Measurements from ENCODE around the gene SUV39H1.

Gene SUV39H1

DNA sequence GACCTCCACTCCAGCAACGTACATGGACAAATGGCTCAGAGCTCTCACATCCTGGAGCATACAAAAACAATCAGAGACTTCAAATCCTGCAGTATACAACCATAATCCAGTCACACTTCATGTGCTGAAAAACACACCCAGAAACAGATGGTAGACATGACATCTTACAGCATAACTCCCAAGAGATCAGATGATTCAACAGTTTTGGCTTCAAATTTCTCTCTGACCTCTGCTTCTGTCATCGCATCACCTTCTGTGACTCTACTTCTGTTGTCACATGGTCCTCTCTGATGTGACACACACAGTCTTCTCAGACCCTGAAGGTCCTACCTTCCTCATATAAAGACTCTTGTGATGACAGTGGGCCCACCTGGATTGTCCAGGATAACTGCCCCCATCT is 18.5 kb downstream of the SUV39H1 start:
- DNase-seq, result no peak

- no peak for DNase-seq
Observed at GRCh38 chrX:48715876-48716502, 19.5 kb downstream of the SUV39H1 start.

GRCh38 chrX:48719958-48720357 is 23.4 kb downstream of the SUV39H1 start:
- DNase-seq, result no peak

- DNase-seq, result no peak
Observed at GRCh38 chrX:48720577-48721250, 24.2 kb downstream of the SUV39H1 start.

DNA sequence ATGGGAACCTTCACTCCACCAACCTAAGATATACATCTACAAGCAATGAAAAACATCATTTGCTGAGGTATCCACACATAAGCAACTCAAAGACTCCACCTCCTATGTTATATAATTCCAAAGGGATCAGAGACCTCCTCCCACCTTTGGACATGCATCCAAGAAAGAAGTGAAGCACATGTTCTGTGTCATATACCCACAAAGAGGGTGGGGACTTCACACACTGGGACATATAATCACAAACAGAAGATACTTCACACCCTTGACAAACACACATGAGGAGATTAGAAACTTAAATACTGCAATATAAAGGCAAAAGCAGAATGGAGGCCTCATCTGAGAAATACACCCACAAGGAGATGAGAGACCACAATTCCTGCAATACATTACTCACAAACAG is 25.4 kb downstream of the SUV39H1 start:
- DNase-seq, result no peak

- no peak for DNase-seq
Observed at GRCh38 chrX:48726596-48726995, 30.1 kb downstream of the SUV39H1 start.

GRCh38 chrX:48728653-48729052 is 32.1 kb downstream of the SUV39H1 start:
- no peak for DNase-seq

- DNase-seq, result no peak
Observed at GRCh38 chrX:48736303-48736702, 39.8 kb downstream of the SUV39H1 start.

GRCh38 chrX:48736878-48737212 is 40.3 kb downstream of the SUV39H1 start:
- DNase-seq, result no peak

DNA sequence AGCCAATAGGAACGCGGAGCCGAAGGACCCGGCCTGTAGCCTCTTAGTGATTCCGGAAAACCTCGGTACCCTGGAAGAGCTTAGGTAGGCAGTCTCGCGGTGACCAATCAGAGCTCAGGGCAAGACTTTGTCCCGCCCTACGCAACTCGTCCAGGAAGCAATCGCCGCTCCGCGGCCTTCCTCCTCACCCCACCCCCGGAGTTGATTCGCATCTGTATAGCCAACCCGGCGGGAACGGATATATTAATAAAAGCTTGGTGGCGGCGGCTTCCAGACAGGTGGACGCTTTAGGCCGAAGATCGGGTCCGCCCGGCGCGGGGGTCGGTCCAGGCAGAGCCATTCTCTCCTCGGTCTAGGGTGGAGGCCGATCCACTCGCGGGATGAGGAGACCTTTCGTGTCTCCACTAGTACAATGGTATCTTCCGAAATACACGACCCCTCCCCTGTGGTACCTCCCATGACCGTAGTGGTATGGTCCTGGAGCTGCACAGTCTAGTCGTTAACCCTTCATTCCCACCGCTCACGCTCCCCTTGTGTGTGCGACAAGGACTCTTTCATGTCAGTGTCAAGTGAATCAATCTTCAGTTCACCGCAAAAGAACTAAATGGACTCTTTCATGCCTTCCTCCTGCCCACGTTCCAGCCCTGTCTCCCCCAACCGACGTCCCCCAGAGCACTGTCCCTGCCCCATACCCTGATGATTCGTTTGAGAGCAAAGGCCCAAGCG is 40.8 kb downstream of the SUV39H1 start:
- peak; percentile 94 for DNase-seq

GRCh38 chrX:48737940-48738339 is 41.4 kb downstream of the SUV39H1 start:
- DNase-seq, result no peak

- no peak for DNase-seq
Observed at GRCh38 chrX:48741834-48742233, 45.3 kb downstream of the SUV39H1 start.

DNA sequence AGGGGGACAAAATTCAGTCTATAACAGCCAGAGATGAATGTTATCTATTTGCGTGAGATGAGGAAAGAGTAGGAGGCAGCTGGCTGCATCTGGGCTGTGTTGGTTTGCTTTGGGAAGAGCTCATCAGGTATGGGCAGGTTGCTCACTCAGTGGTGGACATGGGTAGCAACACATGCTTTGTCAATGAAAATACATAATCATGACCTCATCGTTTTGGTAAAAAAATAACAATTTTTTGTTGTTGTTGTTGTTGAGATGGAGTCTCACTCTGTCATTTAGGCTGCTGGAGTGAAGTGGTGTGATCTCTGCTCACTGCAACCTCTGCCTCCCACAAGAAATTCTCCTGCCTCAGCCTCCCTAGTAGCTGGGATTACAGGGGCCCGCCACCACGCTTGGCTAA is 48.7 kb downstream of the SUV39H1 start:
- no peak for DNase-seq

DNA sequence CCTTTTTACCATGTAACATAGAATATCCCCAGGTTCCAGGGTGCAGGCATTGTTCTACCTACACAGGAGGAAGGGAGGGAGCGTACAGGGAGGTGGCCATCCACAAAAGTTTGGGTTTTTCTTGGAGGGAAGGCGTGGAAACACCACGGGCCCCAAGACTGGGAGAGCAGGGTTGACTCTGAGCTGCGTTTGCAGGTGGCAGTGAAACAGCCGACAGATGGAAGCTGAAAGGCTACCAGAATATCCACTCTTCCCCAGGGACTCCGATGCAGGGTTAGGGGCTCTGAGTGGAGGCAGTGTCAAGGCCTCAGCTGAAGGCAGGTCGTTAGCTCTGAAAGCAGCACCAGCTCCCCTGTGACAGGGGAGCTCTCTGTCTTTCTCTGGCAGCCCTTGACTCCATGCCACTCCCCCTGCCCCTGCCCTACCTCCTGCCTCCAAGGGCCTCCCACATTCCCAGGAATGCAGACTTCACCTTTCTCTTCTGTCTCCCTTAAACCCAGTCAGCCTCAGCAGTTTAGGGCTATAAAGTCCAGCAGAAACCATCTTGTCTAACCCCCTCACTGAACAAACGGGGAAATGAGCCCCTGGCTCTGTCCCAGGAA is 51.0 kb downstream of the SUV39H1 start:
- DNase-seq, result no peak

DNA sequence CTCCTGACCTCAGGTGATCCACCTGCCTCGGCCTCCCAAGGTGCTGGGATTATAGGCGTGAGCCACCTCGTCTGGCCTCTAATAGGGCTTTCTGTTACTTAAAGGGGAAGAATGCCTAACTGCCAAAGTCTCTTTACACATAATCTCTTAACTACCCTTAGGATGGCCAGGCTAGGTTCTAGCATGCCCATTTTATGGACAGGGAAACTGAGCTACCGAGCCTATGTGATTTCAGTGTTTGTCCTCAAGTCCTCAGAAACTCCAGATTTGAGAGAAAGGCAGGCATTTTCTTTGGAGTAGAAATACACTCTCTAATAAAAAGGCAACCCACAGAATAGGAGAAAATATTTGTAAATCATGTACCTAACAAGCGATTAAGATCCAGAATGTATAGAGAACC is 52.6 kb downstream of the SUV39H1 start:
- DNase-seq, result no peak

GRCh38 chrX:48751343-48751742 is 54.8 kb downstream of the SUV39H1 start:
- no peak for DNase-seq

- DNase-seq, result no peak
Observed at GRCh38 chrX:48752498-48752897, 56.0 kb downstream of the SUV39H1 start.

DNA sequence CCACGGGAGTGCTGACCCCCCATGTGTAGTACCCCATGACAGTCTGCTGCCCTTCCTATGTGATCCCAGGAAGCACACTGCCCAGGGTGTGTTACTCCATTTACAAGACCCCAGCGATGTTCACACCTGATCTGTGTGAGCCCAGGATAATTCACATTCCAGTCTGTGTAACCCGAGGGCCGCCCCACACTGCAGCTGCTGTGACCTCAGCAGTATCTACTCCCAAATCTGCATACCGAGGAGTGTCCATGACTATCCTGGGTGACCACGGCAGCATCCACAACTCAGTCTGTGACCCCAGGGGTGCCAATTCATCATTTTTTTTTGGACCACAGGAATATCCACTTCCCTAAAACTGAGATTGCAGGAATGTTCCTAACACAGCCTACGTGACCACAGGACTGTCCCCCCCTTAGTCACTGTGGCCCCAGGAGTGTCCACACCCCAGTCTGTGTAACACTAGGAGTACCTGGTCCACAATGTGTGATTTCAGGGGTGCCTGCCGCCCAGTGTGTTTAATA is 57.2 kb downstream of the SUV39H1 start:
- DNase-seq, result no peak

GRCh38 chrX:48754238-48754637 is 57.7 kb downstream of the SUV39H1 start:
- no peak for DNase-seq

Data from COR-L47 (cell line).